Mammary epithelial cell (primary cell): ENCODE results near the gene LIN7A.

Source experiments
- CTCF ChIP-seq, 2 donors: IDR thresholded peaks in 1 of 2; conservative IDR thresholded peaks in 1 of 2; 2 replicates each; pipeline ENCODE4 v1.5.1; 2011 to 2012; ENCODE audit warnings: inconsistent platforms in 2 of 2, low read length in 2 of 2, mild to moderate bottlenecking in 2 of 2, control low read depth in 1 of 2, low read depth in 1 of 2; ENCODE audit not compliant: insufficient read depth in 1 of 2; ENCODE audit errors: extremely low read depth in 1 of 2
- EZH2 ChIP-seq: IDR thresholded peaks from 2 replicates; pipeline ENCODE4 v1.6.1; 2012; ENCODE audit warnings: low read length, inconsistent platforms, borderline replicate concordance

- no peak for TF ChIP-seq CTCF (conservative IDR thresholded peaks at IDR 0.05 in 1 of 2, IDR thresholded peaks at IDR 0.05 in 1 of 2; ENCODE audit: extremely low read depth in 1 of 2, insufficient read depth in 1 of 2, low read depth in 1 of 2, low read length in 2 of 2)
- TF ChIP-seq EZH2: no peak
These were observed 59.9 kb downstream of the LIN7A start for GRCh38 chr12:80877721-80878265.
